Endothelial cell of umbilical vein (primary cell): ENCODE measurements around the gene UBE2Q1. TPM values are rescaled to one million over a fixed set of nuclear protein-coding genes. Genes with fewer than 3 reads are reported as not detected.

ENCODE experiments used
- BruUV-seq: library from RNA; stranded (reverse); fragments of 400-500 nt; replicated peaks from 2 replicates; lab custom pipeline; 2021; lab: Mats Ljungman, UMichigan
- CTCF ChIA-PET: fragments of 300-600, 350-600 bp; sonication (Branson Sonifier 250); formaldehyde crosslinking; loops from one replicate; lab custom pipeline; 2021; ENCODE audit warnings: antibody characterized with exemption, inconsistent platforms; lab: Charles Lee
- POLR2A ChIA-PET: fragments of 300-600, 350-600 bp; sonication (Branson Sonifier 250); formaldehyde crosslinking; loops from one replicate; lab custom pipeline; 2021; ENCODE audit warnings: antibody characterized with exemption, inconsistent platforms; lab: Charles Lee
- DNase-seq: peaks from one replicate; pipeline ENCODE4 v3.0.0-alpha.2; 2011; ENCODE audit warnings: low read depth, low spot score
- FAIRE-seq: peaks from 2 replicates; lab custom pipeline; 2011; peaks lifted over from hg19 to GRCh38; lab: Jason Lieb, UNC
- H2AFZ ChIP-seq: 2 replicates; pipeline ENCODE4 v1.6.0; 2012; ENCODE audit warnings: low read depth, low read length, control low read depth, inconsistent platforms
- H3K27ac ChIP-seq: 2 replicates; pipeline ENCODE4 v1.5.1; 2011; ENCODE audit warnings: low read depth, mild to moderate bottlenecking, control low read depth, low read length, moderate library complexity; ENCODE audit not compliant: insufficient read depth
- H3K27me3 ChIP-seq, 2 experiments: 2 replicates each; pipeline versions ENCODE4 v1.6.0 to v1.6.1; 2011; ENCODE audit warnings: low read length in 2 of 2, mixed read lengths in 1 of 2; ENCODE audit not compliant: control insufficient read depth in 2 of 2, insufficient read depth in 2 of 2
- H3K36me3 ChIP-seq, 2 experiments: 2 replicates in 1 of 2; 3 replicates in 1 of 2; pipeline ENCODE4 v1.5.1; 2011; ENCODE audit warnings: low read length in 2 of 2, mild to moderate bottlenecking in 1 of 2, moderate library complexity in 1 of 2; ENCODE audit not compliant: control insufficient read depth in 2 of 2, insufficient read depth in 2 of 2; ENCODE audit errors: extremely low read depth in 1 of 2
- H3K4me1 ChIP-seq: 3 replicates; pipeline ENCODE4 v1.5.1; 2011; ENCODE audit warnings: mild to moderate bottlenecking, low read length; ENCODE audit not compliant: control insufficient read depth, insufficient read depth; ENCODE audit errors: extremely low read depth
- H3K4me2 ChIP-seq: 2 replicates; pipeline ENCODE4 v1.6.1; 2011; ENCODE audit warnings: low read length, control low read depth, mixed read lengths; ENCODE audit not compliant: insufficient read depth
- H3K4me3 ChIP-seq, 3 experiments: fragments of 200-600 bp in 1 of 3; sonication (generic), shearing (Covaris generic) in 1 of 3; replicated peaks in 1 of 3; 2 replicates each; pipeline ENCODE4 v1.5.1; 2011 to 2016; ENCODE audit warnings: control low read depth in 3 of 3, low read length in 3 of 3, mild to moderate bottlenecking in 2 of 3, inconsistent platforms in 1 of 3, low read depth in 1 of 3, moderate library complexity in 1 of 3; ENCODE audit not compliant: insufficient read depth in 1 of 3
- H3K79me2 ChIP-seq: 2 replicates; pipeline ENCODE4 v1.6.0; 2012; ENCODE audit warnings: low read length, inconsistent platforms; ENCODE audit not compliant: control insufficient read depth, insufficient read depth
- H3K9ac ChIP-seq: replicated peaks from 2 replicates; pipeline ENCODE3; 2011; ENCODE audit warnings: low read length, control low read depth; ENCODE audit not compliant: insufficient read depth; ENCODE audit errors: extremely low read depth
- H3K9me1 ChIP-seq: replicated peaks from 3 replicates; pipeline ENCODE4 v1.6.0; 2011; ENCODE audit warnings: mild to moderate bottlenecking, low read length; ENCODE audit not compliant: control insufficient read depth, insufficient read depth; ENCODE audit errors: extremely low read depth
- H3K9me3 ChIP-seq: replicated peaks from 2 replicates; pipeline ENCODE4 v1.5.1; 2012; ENCODE audit warnings: low read length, inconsistent platforms; ENCODE audit not compliant: control insufficient read depth, insufficient read depth
- H4K20me1 ChIP-seq: replicated peaks from 2 replicates; pipeline ENCODE3; 2011; ENCODE audit warnings: mild to moderate bottlenecking, low read length; ENCODE audit not compliant: control insufficient read depth, insufficient read depth; ENCODE audit errors: extremely low read depth
- EZH2 ChIP-seq: IDR thresholded peaks from 2 replicates; pipeline ENCODE4 v1.6.1; 2012; ENCODE audit warnings: borderline replicate concordance, low read depth, mild to moderate bottlenecking, moderate library complexity, low read length, inconsistent platforms; ENCODE audit not compliant: severe bottlenecking
- FOS ChIP-seq: IDR thresholded peaks from 2 replicates; pipeline ENCODE4 v1.6.1; 2011; ENCODE audit warnings: mild to moderate bottlenecking, low read length, moderate library complexity, borderline replicate concordance; ENCODE audit not compliant: insufficient read depth
- GATA2 ChIP-seq: IDR thresholded peaks from 2 replicates; pipeline ENCODE4 v1.7.0; 2011; ENCODE audit warnings: low read depth, mild to moderate bottlenecking, moderate library complexity, mixed read lengths, low read length; ENCODE audit not compliant: insufficient read length, insufficient read depth
- JUN ChIP-seq: IDR thresholded peaks from 2 replicates; pipeline ENCODE4 v1.6.1; 2011; ENCODE audit warnings: borderline replicate concordance, low read depth; ENCODE audit not compliant: insufficient read length, insufficient read depth
- MYC ChIP-seq: IDR thresholded peaks from one replicate; pipeline ENCODE4 v1.6.1; 2011; ENCODE audit warnings: mild to moderate bottlenecking, low read depth, low read length
- POLR2A ChIP-seq: IDR thresholded peaks from 2 replicates; pipeline ENCODE4 v1.6.1; 2012; ENCODE audit warnings: low read depth, mild to moderate bottlenecking, control low read depth, low read length
- POLR2AphosphoS5 ChIP-seq: IDR thresholded peaks from 2 replicates; pipeline ENCODE4 v1.6.1; 2012; ENCODE audit warnings: low read depth, mild to moderate bottlenecking, control low read depth, low read length, moderate library complexity; ENCODE audit not compliant: insufficient read depth
- dilution Hi-C: fragments of 300-500 bp; cut with MboI; formaldehyde crosslinking; loops from one replicate; pipeline ENCODE4 v1.15.0; 2019; ENCODE audit warnings: low sequenced_read_pairs; ENCODE audit not compliant: extremely low pct_ligation_motif_present
- intact Hi-C: fragments of 100-400 bp; cut with micrococcal nuclease; formaldehyde crosslinking; loops from one replicate; pipeline ENCODE4 v1.10.0; 2022
- polyA plus RNA-seq, 4 experiments: library from polyadenylated mRNA; depleted of rRNA in 3 of 4; stranded (reverse) in 3 of 4; unstranded in 1 of 4; fragments of >200 nt; gene quantifications; 2 replicates each; pipeline versions ENCODE4 v1.2.1 to v1.2.3, GENCODE V29; 2011 to 2012; ENCODE audit warnings: missing spikeins in 1 of 4
- total RNA-seq: library from RNA; stranded (reverse); gene quantifications from 2 replicates; pipeline ENCODE4 v1.2.3, GENCODE V29; 2021
- TF ChIP-seq, protein P1 (sequence below), 2 donors: IDR thresholded peaks; 1 replicate in 1 of 2; 2 replicates in 1 of 2; pipeline ENCODE4 v1.5.1; 2011; ENCODE audit warnings: low read length in 2 of 2, mild to moderate bottlenecking in 2 of 2, moderate library complexity in 2 of 2, control low read depth in 1 of 2, inconsistent platforms in 1 of 2, low read depth in 1 of 2; ENCODE audit not compliant: insufficient read depth in 1 of 2; ENCODE audit errors: extremely low read depth in 1 of 2
- TF ChIP-seq, protein P2 (sequence below): IDR thresholded peaks from 2 replicates; pipeline ENCODE4 v1.6.1; 2011; ENCODE audit not compliant: insufficient read depth, insufficient read length

UBE2Q1 gene
- total and polyA plus RNA-seq, 2 donors (not counting 3 experiments of a cell fraction or from before 2014, with no cell fraction given), result 16.5 to 85.4 TPM

DNA sequence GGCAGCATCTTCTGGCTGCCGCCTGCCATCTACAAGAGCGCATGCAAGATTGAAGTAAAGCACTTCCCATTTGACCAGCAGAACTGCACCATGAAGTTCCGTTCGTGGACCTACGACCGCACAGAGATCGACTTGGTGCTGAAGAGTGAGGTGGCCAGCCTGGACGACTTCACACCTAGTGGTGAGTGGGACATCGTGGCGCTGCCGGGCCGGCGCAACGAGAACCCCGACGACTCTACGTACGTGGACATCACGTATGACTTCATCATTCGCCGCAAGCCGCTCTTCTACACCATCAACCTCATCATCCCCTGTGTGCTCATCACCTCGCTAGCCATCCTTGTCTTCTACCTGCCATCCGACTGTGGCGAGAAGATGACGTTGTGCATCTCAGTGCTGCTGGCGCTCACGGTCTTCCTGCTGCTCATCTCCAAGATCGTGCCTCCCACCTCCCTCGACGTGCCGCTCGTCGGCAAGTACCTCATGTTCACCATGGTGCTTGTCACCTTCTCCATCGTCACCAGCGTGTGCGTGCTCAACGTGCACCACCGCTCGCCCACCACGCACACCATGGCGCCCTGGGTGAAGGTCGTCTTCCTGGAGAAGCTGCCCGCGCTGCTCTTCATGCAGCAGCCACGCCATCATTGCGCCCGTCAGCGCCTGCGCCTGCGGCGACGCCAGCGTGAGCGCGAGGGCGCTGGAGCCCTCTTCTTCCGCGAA lies 12.9 kb upstream of the UBE2Q1 start:
- H3K4me3 ChIP-seq, result no peak overlapping the region
- H3K79me2 ChIP-seq, result no peaks in the 10 kb centered on the region
- intact Hi-C loops (no loop called here), dilution Hi-C loops (no loop called here)
- POLR2A ChIA-PET, result no interaction called here
- CTCF ChIA-PET, result no interaction called here
- no peak overlapping the region for H3K9ac ChIP-seq
- no peak overlapping the region for H3K4me2 ChIP-seq
- no TSS peak for BruUV-seq
- FAIRE-seq, result no peak
- H3K27ac ChIP-seq, result no peak overlapping the region
- H4K20me1 ChIP-seq, result no peaks in the 10 kb centered on the region
- no peak for DNase-seq
- H3K9me1 ChIP-seq, result no peaks in the 10 kb centered on the region
- H3K36me3 ChIP-seq, result no peaks in the 10 kb centered on the region
- peaks cover 10 to 14% of the 10 kb centered on the region in 2 experiments for H3K27me3 ChIP-seq
- H3K4me1 ChIP-seq, result no peaks in the 10 kb centered on the region
- no peak for TF ChIP-seq POLR2AphosphoS5
- no peak for TF ChIP-seq FOS
- no peak for TF ChIP-seq GATA2
- TF ChIP-seq, protein P1, sequence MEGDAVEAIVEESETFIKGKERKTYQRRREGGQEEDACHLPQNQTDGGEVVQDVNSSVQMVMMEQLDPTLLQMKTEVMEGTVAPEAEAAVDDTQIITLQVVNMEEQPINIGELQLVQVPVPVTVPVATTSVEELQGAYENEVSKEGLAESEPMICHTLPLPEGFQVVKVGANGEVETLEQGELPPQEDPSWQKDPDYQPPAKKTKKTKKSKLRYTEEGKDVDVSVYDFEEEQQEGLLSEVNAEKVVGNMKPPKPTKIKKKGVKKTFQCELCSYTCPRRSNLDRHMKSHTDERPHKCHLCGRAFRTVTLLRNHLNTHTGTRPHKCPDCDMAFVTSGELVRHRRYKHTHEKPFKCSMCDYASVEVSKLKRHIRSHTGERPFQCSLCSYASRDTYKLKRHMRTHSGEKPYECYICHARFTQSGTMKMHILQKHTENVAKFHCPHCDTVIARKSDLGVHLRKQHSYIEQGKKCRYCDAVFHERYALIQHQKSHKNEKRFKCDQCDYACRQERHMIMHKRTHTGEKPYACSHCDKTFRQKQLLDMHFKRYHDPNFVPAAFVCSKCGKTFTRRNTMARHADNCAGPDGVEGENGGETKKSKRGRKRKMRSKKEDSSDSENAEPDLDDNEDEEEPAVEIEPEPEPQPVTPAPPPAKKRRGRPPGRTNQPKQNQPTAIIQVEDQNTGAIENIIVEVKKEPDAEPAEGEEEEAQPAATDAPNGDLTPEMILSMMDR (IDR thresholded peaks at IDR 0.05; ENCODE audit: extremely low read depth in 1 of 2, insufficient read depth in 1 of 2, low read depth in 1 of 2, low read length in 2 of 2), result no peak
- no peak for TF ChIP-seq JUN
- TF ChIP-seq, protein P2, sequence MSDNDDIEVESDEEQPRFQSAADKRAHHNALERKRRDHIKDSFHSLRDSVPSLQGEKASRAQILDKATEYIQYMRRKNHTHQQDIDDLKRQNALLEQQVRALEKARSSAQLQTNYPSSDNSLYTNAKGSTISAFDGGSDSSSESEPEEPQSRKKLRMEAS, result no peak
- TF ChIP-seq POLR2A, result no peak
- TF ChIP-seq MYC, result no peak
- TF ChIP-seq EZH2, result no peak
- H3K9me3 ChIP-seq, result no peaks in the 10 kb centered on the region
- no peak overlapping the region for H2AFZ ChIP-seq
